Esophagus muscularis mucosa (tissue), 3 donors: ENCODE results near the gene EPHB3.

Source experiments
- POLR2A ChIP-seq: fragments of 450-650 bp; IDR thresholded peaks from one replicate; pipeline ENCODE4 v1.6.1; 2017; ENCODE audit warnings: antibody characterized with exemption, moderate library complexity, mild to moderate bottlenecking, low read depth
- POLR2AphosphoS5 ChIP-seq, 2 donors: sonication (generic); formaldehyde crosslinking; IDR thresholded peaks; one replicate each; pipeline ENCODE4 v1.6.1; 2017; ENCODE audit warnings: antibody characterized with exemption in 2 of 2
- TF ChIP-seq, protein P1 (sequence below), 3 experiments: fragments of 200-600 bp in 2 of 3; fragments of 450-650 bp in 1 of 3; sonication (generic) in 2 of 3; IDR thresholded peaks; one replicate each; pipeline ENCODE4 v1.5.1; 2017 to 2019; ENCODE audit warnings: antibody characterized with exemption in 3 of 3, mild to moderate bottlenecking in 2 of 3, moderate library complexity in 1 of 3

DNA sequence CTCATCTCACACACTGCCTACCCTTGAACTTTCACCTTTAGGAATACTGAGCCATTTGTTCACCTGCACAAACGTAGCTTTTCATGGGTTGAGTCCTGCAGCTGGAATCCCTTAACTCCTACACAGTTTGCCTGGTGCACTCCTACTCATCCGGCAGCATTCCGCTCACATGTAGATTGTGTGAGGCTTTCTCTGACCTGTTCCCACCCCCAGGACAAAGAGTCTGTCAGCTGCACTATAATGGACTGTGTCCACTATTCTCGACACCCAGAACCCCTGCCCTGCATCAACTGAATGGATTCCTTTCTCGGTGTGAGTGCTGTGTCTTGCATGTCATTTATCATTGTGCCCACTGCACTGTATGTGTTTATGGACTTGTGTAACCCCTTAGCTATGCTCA, 54.9 kb downstream of the EPHB3 start:
- TF ChIP-seq, protein P1, sequence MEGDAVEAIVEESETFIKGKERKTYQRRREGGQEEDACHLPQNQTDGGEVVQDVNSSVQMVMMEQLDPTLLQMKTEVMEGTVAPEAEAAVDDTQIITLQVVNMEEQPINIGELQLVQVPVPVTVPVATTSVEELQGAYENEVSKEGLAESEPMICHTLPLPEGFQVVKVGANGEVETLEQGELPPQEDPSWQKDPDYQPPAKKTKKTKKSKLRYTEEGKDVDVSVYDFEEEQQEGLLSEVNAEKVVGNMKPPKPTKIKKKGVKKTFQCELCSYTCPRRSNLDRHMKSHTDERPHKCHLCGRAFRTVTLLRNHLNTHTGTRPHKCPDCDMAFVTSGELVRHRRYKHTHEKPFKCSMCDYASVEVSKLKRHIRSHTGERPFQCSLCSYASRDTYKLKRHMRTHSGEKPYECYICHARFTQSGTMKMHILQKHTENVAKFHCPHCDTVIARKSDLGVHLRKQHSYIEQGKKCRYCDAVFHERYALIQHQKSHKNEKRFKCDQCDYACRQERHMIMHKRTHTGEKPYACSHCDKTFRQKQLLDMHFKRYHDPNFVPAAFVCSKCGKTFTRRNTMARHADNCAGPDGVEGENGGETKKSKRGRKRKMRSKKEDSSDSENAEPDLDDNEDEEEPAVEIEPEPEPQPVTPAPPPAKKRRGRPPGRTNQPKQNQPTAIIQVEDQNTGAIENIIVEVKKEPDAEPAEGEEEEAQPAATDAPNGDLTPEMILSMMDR (IDR thresholded peaks at IDR 0.05), result no peak
- TF ChIP-seq POLR2A (no peak), POLR2AphosphoS5 (IDR thresholded peaks at IDR 0.05) (no peak)
